ENCODE data around the gene SMAD7.
A peak's percentile ranks its signal among the peaks of the same experiment; 100 is the strongest.

SMAD7 gene

GRCh38 chr18:48875942-48876511 is 74.7 kb downstream of the SMAD7 start:
- POLR2A ChIA-PET, result no interaction called here
- peak; percentile 21 for DNase-seq (ENCODE audit: extremely low spot score)
- TF ChIP-seq ELF4 (IDR thresholded peaks at IDR 0.05) (no peak), LEF1 (IDR thresholded peaks at IDR 0.05; ENCODE audit: borderline replicate concordance) (no peak), BHLHE40 (IDR thresholded peaks at IDR 0.05; ENCODE audit: borderline replicate concordance) (no peak), TARDBP (IDR thresholded peaks at IDR 0.05) (no peak), FOXK2 (IDR thresholded peaks at IDR 0.05) (no peak), HDGF (IDR thresholded peaks at IDR 0.05; ENCODE audit: borderline replicate concordance) (no peak), FOXM1 (IDR thresholded peaks at IDR 0.05; ENCODE audit: borderline replicate concordance) (no peak), SP1 (IDR thresholded peaks at IDR 0.05) (no peak), L3MBTL2 (conservative IDR thresholded peaks at IDR 0.05) (no peak), ARNT (IDR thresholded peaks at IDR 0.05) (no peak), ZNF384 (IDR thresholded peaks at IDR 0.05) (no peak), CTBP1 (IDR thresholded peaks at IDR 0.05; ENCODE audit: borderline replicate concordance) (no peak), FOXA1 (IDR thresholded peaks at IDR 0.05) (no peak), NFRKB (IDR thresholded peaks at IDR 0.05) (no peak), PKNOX1 (IDR thresholded peaks at IDR 0.05) (no peak)
- CTCF ChIA-PET, result no interaction called here

DNA sequence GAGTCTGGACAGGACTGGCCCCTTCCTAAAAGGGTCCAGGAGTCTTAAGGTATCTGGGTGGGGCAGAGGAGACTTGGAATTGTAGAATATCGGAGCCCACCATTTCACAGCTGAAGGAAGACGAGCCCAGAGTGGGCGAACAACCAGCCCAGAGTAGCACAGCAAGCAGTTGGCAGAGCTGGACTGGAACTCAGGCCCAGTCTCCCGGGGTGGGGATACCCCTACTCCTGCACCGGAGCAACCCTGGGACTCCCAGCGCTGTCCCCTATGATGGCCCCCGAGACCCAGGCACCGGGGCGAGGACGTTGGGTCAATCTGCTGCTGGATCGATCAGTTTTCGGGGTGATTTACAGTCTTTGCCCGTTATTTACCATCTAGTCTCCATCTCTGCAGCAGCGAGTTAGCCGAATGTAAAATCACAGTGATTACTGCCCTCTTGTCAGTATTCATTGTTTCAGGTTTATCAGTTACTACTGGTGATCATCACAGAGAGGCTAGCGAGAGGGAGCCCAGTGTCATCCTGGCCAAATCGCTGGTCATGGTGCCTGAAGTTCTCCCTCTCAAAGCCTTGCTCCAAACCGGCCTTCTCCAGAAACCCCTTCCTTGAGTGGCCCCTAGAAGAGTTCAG is 75.3 kb downstream of the SMAD7 start:
- ChIA-PET CTCF (no interaction called here), POLR2A (no interaction called here)
- DNase-seq (ENCODE audit: extremely low spot score), result no peak
- no peak for TF ChIP-seq ARNT (IDR thresholded peaks at IDR 0.05)

DNA sequence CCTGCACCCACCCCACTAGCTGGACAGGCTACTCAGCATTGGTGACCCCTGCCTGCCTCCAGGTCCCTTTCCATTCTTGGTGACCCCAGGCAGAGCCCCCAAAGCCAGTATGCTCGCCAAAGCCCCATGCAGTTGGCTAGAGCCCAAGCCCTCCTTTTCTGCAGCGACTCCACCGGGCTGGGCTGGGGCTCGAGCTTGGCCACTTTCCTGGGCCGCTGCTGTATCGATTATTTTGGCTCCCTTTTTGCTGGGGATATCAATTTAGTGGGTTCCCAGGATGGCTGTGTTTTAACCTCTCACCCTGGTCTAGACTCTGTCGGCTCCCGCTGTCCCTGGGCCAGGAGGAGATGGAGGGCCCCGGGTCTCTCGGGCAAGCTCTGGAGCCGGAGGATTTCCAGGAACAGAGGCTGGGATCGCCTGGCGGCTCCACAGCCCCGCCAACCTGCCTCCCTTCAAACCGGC is 76.0 kb downstream of the SMAD7 start:
- no peak for DNase-seq (ENCODE audit: extremely low spot score)
- no peak for TF ChIP-seq HDGF (IDR thresholded peaks at IDR 0.05; ENCODE audit: borderline replicate concordance)
- no peak for TF ChIP-seq ZNF384 (IDR thresholded peaks at IDR 0.05)
- no peak for TF ChIP-seq SP1 (IDR thresholded peaks at IDR 0.05)
- TF ChIP-seq BHLHE40 (IDR thresholded peaks at IDR 0.05; ENCODE audit: borderline replicate concordance), result no peak
- TF ChIP-seq FOXM1 (IDR thresholded peaks at IDR 0.05; ENCODE audit: borderline replicate concordance), result no peak
- TF ChIP-seq FOXK2 (IDR thresholded peaks at IDR 0.05), result no peak
- TF ChIP-seq CTBP1 (IDR thresholded peaks at IDR 0.05; ENCODE audit: borderline replicate concordance), result no peak
- POLR2A ChIA-PET, result no interaction called here
- CTCF ChIA-PET, result no interaction called here

GRCh38 chr18:48874233-48874632 is 76.5 kb downstream of the SMAD7 start:
- ChIA-PET CTCF (no interaction called here), POLR2A (no interaction called here)
- TF ChIP-seq HDGF (IDR thresholded peaks at IDR 0.05; ENCODE audit: borderline replicate concordance), result no peak
- no peak for TF ChIP-seq ELF4 (IDR thresholded peaks at IDR 0.05)
- no peak for TF ChIP-seq SUZ12 (IDR thresholded peaks at IDR 0.05)
- TF ChIP-seq SP1 (IDR thresholded peaks at IDR 0.05), result no peak
- TF ChIP-seq FOXA1 (IDR thresholded peaks at IDR 0.05), result no peak
- TF ChIP-seq FOXM1 (IDR thresholded peaks at IDR 0.05; ENCODE audit: borderline replicate concordance), result no peak
- TF ChIP-seq L3MBTL2 (conservative IDR thresholded peaks at IDR 0.05), result no peak
- TF ChIP-seq BHLHE40 (IDR thresholded peaks at IDR 0.05; ENCODE audit: borderline replicate concordance), result no peak
- no peak for TF ChIP-seq LEF1 (IDR thresholded peaks at IDR 0.05; ENCODE audit: borderline replicate concordance)
- no peak for TF ChIP-seq NFRKB (IDR thresholded peaks at IDR 0.05)
- TF ChIP-seq PKNOX1 (IDR thresholded peaks at IDR 0.05), result no peak
- no peak for TF ChIP-seq CTBP1 (IDR thresholded peaks at IDR 0.05; ENCODE audit: borderline replicate concordance)
- TF ChIP-seq ARNT (IDR thresholded peaks at IDR 0.05), result no peak
- TF ChIP-seq FOXK2 (IDR thresholded peaks at IDR 0.05), result no peak
- TF ChIP-seq TARDBP (IDR thresholded peaks at IDR 0.05), result no peak
- DNase-seq (ENCODE audit: extremely low spot score), result no peak

DNA sequence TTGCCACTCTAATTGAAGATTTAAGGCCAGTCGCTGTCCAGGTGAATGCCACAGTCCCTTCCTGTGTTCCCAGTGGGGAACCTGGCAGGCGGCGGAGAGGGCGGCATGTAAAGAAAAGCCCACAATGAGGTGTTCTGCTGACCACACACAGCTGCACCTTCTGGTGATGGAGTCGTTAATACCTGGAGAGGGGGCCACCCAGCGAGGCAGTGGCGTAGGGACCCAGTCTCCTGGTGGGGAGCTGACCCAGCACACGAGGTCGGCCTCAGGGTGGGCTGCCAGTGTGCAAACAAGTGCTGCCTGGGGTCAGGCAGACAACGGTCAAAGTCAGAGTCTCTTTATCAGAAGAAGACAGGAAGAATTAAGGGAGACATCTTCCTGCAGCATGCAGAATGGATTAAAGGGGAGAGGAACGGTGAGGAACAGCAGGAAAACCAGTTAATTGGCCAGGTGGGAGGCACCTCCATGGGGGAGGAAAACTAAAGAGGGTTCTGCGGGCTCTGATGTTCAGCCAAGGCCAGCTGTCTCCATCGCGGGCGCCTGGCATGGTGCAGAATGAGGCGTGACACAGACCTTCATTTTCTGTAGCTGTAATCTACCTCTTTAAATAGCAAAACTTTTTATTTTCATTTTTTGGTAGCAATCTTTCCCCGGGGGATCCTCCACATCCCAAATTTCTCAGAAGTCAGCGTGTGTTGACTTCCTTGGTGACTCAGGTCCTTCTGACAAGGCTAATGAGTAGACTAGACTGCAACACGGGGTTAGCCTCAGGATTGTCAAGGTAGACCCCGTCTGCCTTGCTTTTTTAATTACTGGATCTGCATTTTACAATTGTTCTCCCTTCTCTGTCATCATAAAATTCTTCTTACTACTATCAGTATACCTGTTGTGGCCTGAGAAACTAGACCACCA is 78.3 kb downstream of the SMAD7 start:
- TF ChIP-seq NFRKB (IDR thresholded peaks at IDR 0.05) (no peak), HDGF (IDR thresholded peaks at IDR 0.05; ENCODE audit: borderline replicate concordance) (no peak), ARNT (IDR thresholded peaks at IDR 0.05) (no peak), CTBP1 (IDR thresholded peaks at IDR 0.05; ENCODE audit: borderline replicate concordance) (no peak), PKNOX1 (IDR thresholded peaks at IDR 0.05) (no peak), BHLHE40 (IDR thresholded peaks at IDR 0.05; ENCODE audit: borderline replicate concordance) (no peak), FOXA1 (IDR thresholded peaks at IDR 0.05) (no peak), FOXK2 (IDR thresholded peaks at IDR 0.05) (no peak), SUZ12 (IDR thresholded peaks at IDR 0.05) (no peak), L3MBTL2 (conservative IDR thresholded peaks at IDR 0.05) (no peak), ELF4 (IDR thresholded peaks at IDR 0.05) (no peak), FOXM1 (IDR thresholded peaks at IDR 0.05; ENCODE audit: borderline replicate concordance) (no peak), TARDBP (IDR thresholded peaks at IDR 0.05) (no peak), ZNF384 (IDR thresholded peaks at IDR 0.05) (no peak)
- CTCF ChIA-PET, result no interaction called here
- no peak for DNase-seq (ENCODE audit: extremely low spot score)
- POLR2A ChIA-PET, result no interaction called here
